Measurements from ENCODE around the gene ATP2A3.

ATP2A3 gene

GRCh38 chr17:3972281-3972731, 8.1 kb upstream of the ATP2A3 start:
- DNase-seq: no peak

- no peak for DNase-seq
Measured at GRCh38 chr17:3970668-3971067, 6.4 kb upstream of the ATP2A3 start.

- no peak for DNase-seq
Measured at GRCh38 chr17:3969963-3970362, 5.7 kb upstream of the ATP2A3 start.

GRCh38 chr17:3968886-3969524, 4.8 kb upstream of the ATP2A3 start:
- no peak for DNase-seq

- DNase-seq: no peak
Measured at GRCh38 chr17:3968015-3968414, 3.8 kb upstream of the ATP2A3 start.

- DNase-seq: no peak
Measured at GRCh38 chr17:3966720-3967363, 2.6 kb upstream of the ATP2A3 start.

- DNase-seq: no peak
Measured at GRCh38 chr17:3965118-3965800, 1.0 kb upstream of the ATP2A3 start.

GRCh38 chr17:3963237-3964201, 718 bp downstream of the ATP2A3 start:
- no peak for DNase-seq

- DNase-seq: no peak
Measured at GRCh38 chr17:3962965-3963236, 1.3 kb downstream of the ATP2A3 start.

- DNase-seq: no peak
Measured at GRCh38 chr17:3962217-3962964, 1.8 kb downstream of the ATP2A3 start.

GRCh38 chr17:3961564-3962047, 2.6 kb downstream of the ATP2A3 start:
- DNase-seq: no peak

- no peak for DNase-seq
Measured at GRCh38 chr17:3960764-3961163, 3.5 kb downstream of the ATP2A3 start.

- DNase-seq: no peak
Measured at GRCh38 chr17:3959921-3960601, 4.2 kb downstream of the ATP2A3 start.

- DNase-seq: no peak
Measured at GRCh38 chr17:3959295-3959899, 4.8 kb downstream of the ATP2A3 start.

GRCh38 chr17:3957735-3958599, 6.3 kb downstream of the ATP2A3 start:
- no peak for DNase-seq

GRCh38 chr17:3956983-3957382, 7.3 kb downstream of the ATP2A3 start:
- no peak for DNase-seq

- DNase-seq: no peak
Measured at GRCh38 chr17:3956327-3956957, 7.8 kb downstream of the ATP2A3 start.

- no peak for DNase-seq
Measured at GRCh38 chr17:3955673-3955988, 8.6 kb downstream of the ATP2A3 start.

- DNase-seq: no peak
Measured at GRCh38 chr17:3954976-3955672, 9.1 kb downstream of the ATP2A3 start.
